GM23338 (cell line): ENCODE data around the gene TIMM22. TPM values are rescaled to one million over a fixed set of nuclear protein-coding genes. Genes with fewer than 3 reads are reported as not detected.

Experiments used
- ATAC-seq: fragments of 200-7000 bp; cut with Tn5 transposase; 3 replicates; pipeline ENCODE4 v1.9.1; 2020
- DNase-seq: peaks from one replicate; pipeline ENCODE4 v3.0.0-alpha.2; 2015; ENCODE audit warnings: low spot score
- H2AFZ ChIP-seq: fragments of 200-600 bp; sonication (generic); 2 replicates; pipeline ENCODE4 v1.8.0; 2016; ENCODE audit warnings: antibody characterized with exemption, mild to moderate bottlenecking, moderate library complexity
- H3F3A ChIP-seq: fragments of 200-600 bp; sonication (generic); replicated peaks from 2 replicates; pipeline ENCODE4 v1.8.0; 2017; ENCODE audit warnings: antibody characterized with exemption, mixed run types, low read depth
- H3K27ac ChIP-seq: fragments of 200-600 bp; sonication (generic); 2 replicates; pipeline ENCODE4 v1.6.1; 2016; ENCODE audit warnings: low read depth
- H3K27me3 ChIP-seq: fragments of 200-600 bp; sonication (generic); 2 replicates; pipeline ENCODE4 v1.8.0; 2016; ENCODE audit warnings: mild to moderate bottlenecking, mixed run types, moderate library complexity; ENCODE audit not compliant: insufficient read depth
- H3K36me3 ChIP-seq: fragments of 200-600 bp; sonication (generic); 2 replicates; pipeline ENCODE4 v1.8.0; 2016; ENCODE audit warnings: mild to moderate bottlenecking; ENCODE audit not compliant: insufficient read depth
- H3K4me1 ChIP-seq: fragments of 200-600 bp; sonication (generic); 2 replicates; pipeline ENCODE4 v1.8.0; 2016; ENCODE audit warnings: mild to moderate bottlenecking, moderate library complexity; ENCODE audit not compliant: insufficient read depth
- H3K4me2 ChIP-seq: fragments of 200-600 bp; sonication (generic); 2 replicates; pipeline ENCODE4 v1.7.1; 2017; ENCODE audit warnings: mixed run types
- H3K4me3 ChIP-seq: fragments of 200-600 bp; sonication (generic); 2 replicates; pipeline ENCODE4 v1.6.1; 2016; ENCODE audit warnings: mixed run types
- H3K79me2 ChIP-seq: fragments of 200-600 bp; sonication (generic); replicated peaks from 2 replicates; pipeline ENCODE4 v1.8.0; 2017; ENCODE audit warnings: mild to moderate bottlenecking; ENCODE audit not compliant: insufficient read depth
- H3K9me2 ChIP-seq: fragments of 200-600 bp; sonication (generic); 2 replicates; pipeline ENCODE4 v1.8.0; 2017; ENCODE audit not compliant: insufficient read depth
- H4K20me1 ChIP-seq: fragments of 200-600 bp; sonication (generic); replicated peaks from 2 replicates; pipeline ENCODE4 v1.8.0; 2017; ENCODE audit warnings: mild to moderate bottlenecking; ENCODE audit not compliant: insufficient read depth
- H3K27ac Mint-ChIP-seq: 2 replicates; pipeline ENCODE4 v1.8.0; 2020; ENCODE audit warnings: inconsistent platforms, mild to moderate bottlenecking, moderate library complexity, mixed read lengths
- H3K27me3 Mint-ChIP-seq: 3 replicates; pipeline ENCODE4 v1.8.0; 2022; ENCODE audit warnings: low read depth, mild to moderate bottlenecking, moderate library complexity, mixed read lengths, inconsistent platforms; ENCODE audit not compliant: insufficient read depth, poor library complexity
- H3K36me3 Mint-ChIP-seq: 3 replicates; pipeline ENCODE4 v1.8.0; 2021; ENCODE audit warnings: low read depth, mild to moderate bottlenecking, inconsistent platforms, moderate library complexity, mixed read lengths
- H3K4me1 Mint-ChIP-seq: 3 replicates; pipeline ENCODE4 v1.8.0; 2020; ENCODE audit warnings: mild to moderate bottlenecking, inconsistent platforms, mixed read lengths
- H3K4me3 Mint-ChIP-seq: 3 replicates; pipeline ENCODE4 v1.8.0; 2021; ENCODE audit warnings: moderate library complexity, mild to moderate bottlenecking, inconsistent platforms, mixed read lengths
- H3K9me3 Mint-ChIP-seq: 3 replicates; pipeline ENCODE4 v1.8.0; 2020; ENCODE audit warnings: moderate library complexity, mild to moderate bottlenecking, inconsistent platforms, mixed read lengths
- EZH2 ChIP-seq: fragments of 200-600 bp; sonication (generic); IDR thresholded peaks from one replicate; pipeline ENCODE4 v1.8.0; 2017; ENCODE audit warnings: antibody characterized with exemption, mild to moderate bottlenecking, low read depth; ENCODE audit not compliant: unreplicated experiment
- JUNB ChIP-seq: IDR thresholded peaks from one replicate; pipeline ENCODE4 v1.6.1; 2016; ENCODE audit warnings: antibody characterized with exemption; ENCODE audit not compliant: unreplicated experiment
- POLR2AphosphoS5 ChIP-seq: IDR thresholded peaks from 2 replicates; pipeline ENCODE4 v1.6.1; 2016; ENCODE audit warnings: antibody characterized with exemption, low read depth
- ZNF114 ChIP-seq: fragments of 250-450 bp; sonication (Bioruptor Pico); IDR thresholded peaks from 2 replicates; pipeline ENCODE4 v1.5.0; 2020; ENCODE audit warnings: mild to moderate bottlenecking, moderate library complexity
- ZNF331 ChIP-seq: fragments of 250-450 bp; sonication (Bioruptor Pico); IDR thresholded peaks from 2 replicates; pipeline ENCODE4 v1.5.0; 2020; ENCODE audit warnings: low read depth, mild to moderate bottlenecking, moderate library complexity
- polyA plus RNA-seq: library from polyadenylated mRNA; unstranded; fragments of >200 nt; fragmentation: Nextera tagmentation; extraction: Ambion mirVana; gene quantifications from 2 replicates; pipeline ENCODE4 v1.2.1, GENCODE V29; 2016
- total RNA-seq: library from RNA; depleted of rRNA; stranded (reverse); fragments of >200 nt; shearing (Covaris generic); gene quantifications from 2 replicates; pipeline ENCODE4 v1.2.3, GENCODE V29; 2014
- TF ChIP-seq, protein P1 (sequence below): fragments of 250-450 bp; sonication (Bioruptor Pico); IDR thresholded peaks from 2 replicates; pipeline ENCODE4 v1.5.0; 2020; ENCODE audit warnings: mild to moderate bottlenecking, moderate library complexity
- TF ChIP-seq, protein P2 (sequence below), 2 experiments: fragments of 200-600 bp in 1 of 2; sonication (generic) in 1 of 2; conservative IDR thresholded peaks; 2 replicates each; pipeline versions ENCODE4 v1.5.1 to v1.6.1; 2016 to 2017; ENCODE audit warnings: antibody characterized with exemption in 2 of 2, low read depth in 2 of 2, mild to moderate bottlenecking in 2 of 2, moderate library complexity in 1 of 2

The TIMM22 gene
- total and polyA plus RNA-seq, 2 experiments from 2014 or later, result 21.9 to 24.4 TPM

DNA sequence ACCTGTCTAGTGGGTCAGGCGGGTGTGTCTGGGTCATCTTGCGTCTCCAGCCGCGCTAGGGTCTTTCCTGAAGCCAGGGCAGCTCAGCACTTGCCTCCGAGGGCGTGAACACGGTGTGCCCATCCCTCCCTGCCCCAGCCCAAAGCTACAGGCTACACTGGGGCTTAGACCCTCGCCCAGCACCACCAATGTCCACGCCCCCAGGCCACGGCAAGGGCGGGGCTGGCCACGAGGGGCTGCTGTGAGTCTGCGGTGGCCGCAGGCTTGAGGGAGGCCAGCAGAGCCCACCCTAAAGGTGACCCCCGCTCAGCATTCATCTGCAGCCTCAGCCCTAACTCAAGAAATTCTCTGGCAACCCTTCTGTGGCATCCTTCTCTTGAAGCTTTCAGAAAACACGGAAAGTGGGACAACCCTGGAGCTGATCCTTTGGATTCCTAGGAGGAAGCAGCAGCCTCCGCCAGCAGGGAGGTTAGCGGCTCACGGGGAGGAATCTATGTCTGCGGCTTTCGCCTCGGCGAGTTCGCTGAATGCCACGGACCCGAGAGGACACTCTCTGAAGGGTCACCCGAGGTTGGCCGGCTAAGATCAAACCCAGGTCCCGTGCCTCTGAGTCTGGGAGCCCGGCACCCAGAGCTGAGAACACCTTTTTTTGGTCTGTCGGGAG is 41.7 kb downstream of the TIMM22 start (continued):
- TF ChIP-seq ZNF331 (CRISPR knock-in tag), result no peak
- TF ChIP-seq, protein P1, sequence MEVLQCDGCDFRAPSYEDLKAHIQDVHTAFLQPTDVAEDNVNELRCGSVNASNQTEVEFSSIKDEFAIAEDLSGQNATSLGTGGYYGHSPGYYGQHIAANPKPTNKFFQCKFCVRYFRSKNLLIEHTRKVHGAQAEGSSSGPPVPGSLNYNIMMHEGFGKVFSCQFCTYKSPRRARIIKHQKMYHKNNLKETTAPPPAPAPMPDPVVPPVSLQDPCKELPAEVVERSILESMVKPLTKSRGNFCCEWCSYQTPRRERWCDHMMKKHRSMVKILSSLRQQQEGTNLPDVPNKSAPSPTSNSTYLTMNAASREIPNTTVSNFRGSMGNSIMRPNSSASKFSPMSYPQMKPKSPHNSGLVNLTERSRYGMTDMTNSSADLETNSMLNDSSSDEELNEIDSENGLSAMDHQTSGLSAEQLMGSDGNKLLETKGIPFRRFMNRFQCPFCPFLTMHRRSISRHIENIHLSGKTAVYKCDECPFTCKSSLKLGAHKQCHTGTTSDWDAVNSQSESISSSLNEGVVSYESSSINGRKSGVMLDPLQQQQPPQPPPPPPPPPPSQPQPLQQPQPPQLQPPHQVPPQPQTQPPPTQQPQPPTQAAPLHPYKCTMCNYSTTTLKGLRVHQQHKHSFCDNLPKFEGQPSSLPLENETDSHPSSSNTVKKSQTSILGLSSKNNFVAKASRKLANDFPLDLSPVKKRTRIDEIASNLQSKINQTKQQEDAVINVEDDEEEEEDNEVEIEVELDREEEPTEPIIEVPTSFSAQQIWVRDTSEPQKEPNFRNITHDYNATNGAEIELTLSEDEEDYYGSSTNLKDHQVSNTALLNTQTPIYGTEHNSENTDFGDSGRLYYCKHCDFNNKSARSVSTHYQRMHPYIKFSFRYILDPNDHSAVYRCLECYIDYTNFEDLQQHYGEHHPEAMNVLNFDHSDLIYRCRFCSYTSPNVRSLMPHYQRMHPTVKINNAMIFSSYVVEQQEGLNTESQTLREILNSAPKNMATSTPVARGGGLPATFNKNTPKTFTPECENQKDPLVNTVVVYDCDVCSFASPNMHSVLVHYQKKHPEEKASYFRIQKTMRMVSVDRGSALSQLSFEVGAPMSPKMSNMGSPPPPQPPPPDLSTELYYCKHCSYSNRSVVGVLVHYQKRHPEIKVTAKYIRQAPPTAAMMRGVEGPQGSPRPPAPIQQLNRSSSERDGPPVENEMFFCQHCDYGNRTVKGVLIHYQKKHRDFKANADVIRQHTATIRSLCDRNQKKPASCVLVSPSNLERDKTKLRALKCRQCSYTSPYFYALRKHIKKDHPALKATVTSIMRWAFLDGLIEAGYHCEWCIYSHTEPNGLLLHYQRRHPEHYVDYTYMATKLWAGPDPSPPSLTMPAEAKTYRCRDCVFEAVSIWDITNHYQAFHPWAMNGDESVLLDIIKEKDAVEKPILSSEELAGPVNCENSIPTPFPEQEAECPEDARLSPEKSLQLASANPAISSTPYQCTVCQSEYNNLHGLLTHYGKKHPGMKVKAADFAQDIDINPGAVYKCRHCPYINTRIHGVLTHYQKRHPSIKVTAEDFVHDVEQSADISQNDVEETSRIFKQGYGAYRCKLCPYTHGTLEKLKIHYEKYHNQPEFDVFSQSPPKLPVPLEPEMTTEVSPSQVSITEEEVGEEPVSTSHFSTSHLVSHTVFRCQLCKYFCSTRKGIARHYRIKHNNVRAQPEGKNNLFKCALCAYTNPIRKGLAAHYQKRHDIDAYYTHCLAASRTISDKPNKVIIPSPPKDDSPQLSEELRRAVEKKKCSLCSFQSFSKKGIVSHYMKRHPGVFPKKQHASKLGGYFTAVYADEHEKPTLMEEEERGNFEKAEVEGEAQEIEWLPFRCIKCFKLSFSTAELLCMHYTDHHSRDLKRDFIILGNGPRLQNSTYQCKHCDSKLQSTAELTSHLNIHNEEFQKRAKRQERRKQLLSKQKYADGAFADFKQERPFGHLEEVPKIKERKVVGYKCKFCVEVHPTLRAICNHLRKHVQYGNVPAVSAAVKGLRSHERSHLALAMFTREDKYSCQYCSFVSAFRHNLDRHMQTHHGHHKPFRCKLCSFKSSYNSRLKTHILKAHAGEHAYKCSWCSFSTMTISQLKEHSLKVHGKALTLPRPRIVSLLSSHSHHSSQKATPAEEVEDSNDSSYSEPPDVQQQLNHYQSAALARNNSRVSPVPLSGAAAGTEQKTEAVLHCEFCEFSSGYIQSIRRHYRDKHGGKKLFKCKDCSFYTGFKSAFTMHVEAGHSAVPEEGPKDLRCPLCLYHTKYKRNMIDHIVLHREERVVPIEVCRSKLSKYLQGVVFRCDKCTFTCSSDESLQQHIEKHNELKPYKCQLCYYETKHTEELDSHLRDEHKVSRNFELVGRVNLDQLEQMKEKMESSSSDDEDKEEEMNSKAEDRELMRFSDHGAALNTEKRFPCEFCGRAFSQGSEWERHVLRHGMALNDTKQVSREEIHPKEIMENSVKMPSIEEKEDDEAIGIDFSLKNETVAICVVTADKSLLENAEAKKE, result no peak
- TF ChIP-seq ZNF114 (CRISPR knock-in tag), result no peak
- no peak for TF ChIP-seq JUNB
- no peak for TF ChIP-seq EZH2
- TF ChIP-seq, protein P2, sequence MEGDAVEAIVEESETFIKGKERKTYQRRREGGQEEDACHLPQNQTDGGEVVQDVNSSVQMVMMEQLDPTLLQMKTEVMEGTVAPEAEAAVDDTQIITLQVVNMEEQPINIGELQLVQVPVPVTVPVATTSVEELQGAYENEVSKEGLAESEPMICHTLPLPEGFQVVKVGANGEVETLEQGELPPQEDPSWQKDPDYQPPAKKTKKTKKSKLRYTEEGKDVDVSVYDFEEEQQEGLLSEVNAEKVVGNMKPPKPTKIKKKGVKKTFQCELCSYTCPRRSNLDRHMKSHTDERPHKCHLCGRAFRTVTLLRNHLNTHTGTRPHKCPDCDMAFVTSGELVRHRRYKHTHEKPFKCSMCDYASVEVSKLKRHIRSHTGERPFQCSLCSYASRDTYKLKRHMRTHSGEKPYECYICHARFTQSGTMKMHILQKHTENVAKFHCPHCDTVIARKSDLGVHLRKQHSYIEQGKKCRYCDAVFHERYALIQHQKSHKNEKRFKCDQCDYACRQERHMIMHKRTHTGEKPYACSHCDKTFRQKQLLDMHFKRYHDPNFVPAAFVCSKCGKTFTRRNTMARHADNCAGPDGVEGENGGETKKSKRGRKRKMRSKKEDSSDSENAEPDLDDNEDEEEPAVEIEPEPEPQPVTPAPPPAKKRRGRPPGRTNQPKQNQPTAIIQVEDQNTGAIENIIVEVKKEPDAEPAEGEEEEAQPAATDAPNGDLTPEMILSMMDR (conservative IDR thresholded peaks at IDR 0.05; ENCODE audit: low read depth in 2 of 2), result no peak

DNA sequence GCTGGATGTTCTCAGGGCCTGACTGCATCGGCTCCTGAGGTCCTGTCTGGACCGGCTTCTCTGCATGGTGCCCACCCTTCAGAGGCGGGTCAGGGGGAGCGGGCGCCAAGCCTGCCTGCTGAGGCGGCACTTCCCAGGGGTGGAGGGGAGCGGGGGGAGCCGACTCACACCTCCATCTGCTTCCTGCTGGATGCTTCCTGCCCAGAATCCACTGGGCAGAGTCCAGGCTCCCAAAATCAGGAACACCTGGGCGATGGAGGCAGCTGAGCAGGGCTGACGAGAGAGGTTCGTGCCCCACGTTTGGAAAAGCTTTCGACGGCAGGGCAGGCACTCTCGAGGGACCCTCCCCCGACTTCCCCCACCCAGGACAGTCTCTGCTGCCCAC is 42.2 kb downstream of the TIMM22 start:
- peaks cover 6% of the 10 kb centered on the region; the same call in 2 of the 3 replicates for H3K9me3 Mint-ChIP-seq
- no peak overlapping the region for H2AFZ ChIP-seq
- no peak overlapping the region for H3K27ac ChIP-seq
- no peak for TF ChIP-seq EZH2
- TF ChIP-seq, protein P1, result no peak
- TF ChIP-seq POLR2AphosphoS5, result no peak
- no peak for TF ChIP-seq ZNF114 (CRISPR knock-in tag)

More for the DNA sequence above, 42.2 kb downstream of the TIMM22 start:
- H3K4me2 ChIP-seq, result no peak overlapping the region
- no peak for ATAC-seq
- Mint-ChIP-seq H3K27ac (no peak overlapping the region), H3K27me3 (peaks cover 4% of the 10 kb centered on the region), H3K36me3 (peaks cover 11% of the 10 kb centered on the region; the same call in 2 of the 3 replicates), H3K4me1 (peaks cover 8% of the 10 kb centered on the region; the same call in 2 of the 3 replicates), H3K4me3 (no peak overlapping the region)
- H3K9me2 ChIP-seq, result no peaks in the 10 kb centered on the region
- H3K79me2 ChIP-seq, result no peaks in the 10 kb centered on the region
- no peaks in the 10 kb centered on the region for H3K36me3 ChIP-seq
- H4K20me1 ChIP-seq, result no peaks in the 10 kb centered on the region
- H3F3A ChIP-seq, result no peaks in the 10 kb centered on the region
- no peak overlapping the region for H3K4me3 ChIP-seq
- no peaks in the 10 kb centered on the region for H3K27me3 ChIP-seq
- H3K4me1 ChIP-seq, result peaks cover 3% of the 10 kb centered on the region; the same call in 1 of the 2 replicates
- no peak for DNase-seq
